Stimulated activated CD4-positive, alpha-beta T cell treated with anti-CD3 and anti-CD28 coated beads, TNF-alpha, amount 100 ng/mL, for 48 hours (primary cell): Measurements from ENCODE around the gene FBRSL1.
"Not testable (repeated sequence)": the region's sequence is repeated elsewhere in the genome, so short reads cannot be mapped to it uniquely, and the experiment has no call there.

Source experiments
- DNase-seq, 3 donors: peaks; one replicate each; pipeline ENCODE4 v3.0.0-alpha.2; 2020; ENCODE audit warnings: low read depth in 3 of 3

FBRSL1 gene

DNA sequence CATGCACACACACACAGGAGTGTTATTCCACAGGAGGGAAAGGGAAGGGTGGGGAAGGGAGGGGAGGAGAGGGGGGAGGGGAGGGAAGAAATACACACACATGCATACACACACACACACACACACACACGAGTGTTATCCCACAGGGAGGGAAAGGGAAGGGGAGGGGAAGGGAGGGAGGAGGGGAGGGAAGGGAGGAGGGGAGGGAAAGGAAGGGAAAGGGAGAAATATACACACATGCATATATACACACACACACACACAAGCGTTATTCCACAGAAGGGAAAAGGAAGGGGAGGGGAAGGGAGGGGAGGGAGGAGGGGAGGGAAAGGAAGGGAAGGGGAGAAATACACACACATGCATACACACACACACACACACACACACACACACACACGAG is 19.6 kb upstream of the FBRSL1 start:
- DNase-seq: no peak

GRCh38 chr12:132471011-132471857 is 18.7 kb upstream of the FBRSL1 start:
- no peak for DNase-seq

- DNase-seq: no peak
Observed at GRCh38 chr12:132471858-132472255, 18.1 kb upstream of the FBRSL1 start.

DNA sequence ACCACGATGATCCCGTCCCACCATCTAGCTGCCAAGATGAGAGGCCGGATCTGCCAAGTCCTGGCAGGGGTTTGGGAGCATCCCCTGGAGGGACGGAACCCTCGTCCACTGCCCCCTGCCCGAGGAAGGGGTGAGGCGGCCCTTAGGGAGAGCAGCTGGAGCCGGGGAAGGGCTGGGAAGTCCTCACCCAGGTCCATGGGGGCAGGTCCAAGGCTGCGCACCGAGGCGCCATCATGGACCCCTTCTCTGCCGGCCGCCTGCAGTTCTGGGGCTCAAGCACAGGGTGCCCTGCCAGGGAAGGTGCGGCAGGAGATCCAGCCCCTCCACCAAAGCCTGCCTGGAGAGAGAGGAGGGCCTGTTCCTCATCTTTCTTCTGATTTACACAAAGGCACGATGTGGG is 17.6 kb upstream of the FBRSL1 start:
- DNase-seq: no peak

DNA sequence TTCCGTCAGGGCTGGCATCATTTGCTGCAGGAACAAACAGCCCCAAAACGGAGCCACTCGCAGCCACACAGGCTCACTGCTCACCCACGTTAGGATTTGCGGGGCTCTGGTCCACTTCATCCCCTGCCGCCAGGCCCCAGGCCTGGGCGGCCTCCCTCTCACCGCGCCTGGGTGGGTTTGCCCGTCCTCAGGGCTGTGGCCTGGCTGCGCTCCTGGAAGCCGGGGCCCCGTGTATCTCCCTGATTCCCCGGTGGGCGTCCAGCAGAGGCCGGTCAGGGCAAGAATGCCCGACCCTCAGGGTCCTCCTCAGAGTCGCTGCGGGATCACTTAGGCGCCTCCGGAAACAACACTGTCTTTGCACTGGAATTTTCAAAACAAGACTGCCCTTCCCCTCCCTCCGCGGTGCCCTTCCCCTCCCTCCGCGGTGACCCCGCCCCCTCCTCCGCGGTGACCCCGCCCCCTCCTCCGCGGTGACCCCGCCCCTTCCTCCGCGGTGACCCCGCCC is 15.7 kb upstream of the FBRSL1 start:
- peak in 1 of 3 donors; percentile 28 for DNase-seq

- DNase-seq: not testable (repeated sequence)
Observed at GRCh38 chr12:132474799-132475303, 15.1 kb upstream of the FBRSL1 start.

- DNase-seq: no peak
Observed at GRCh38 chr12:132475304-132476037, 14.5 kb upstream of the FBRSL1 start.

- no peak for DNase-seq
Observed at GRCh38 chr12:132476038-132476414, 13.9 kb upstream of the FBRSL1 start.

- no peak for DNase-seq
Observed at GRCh38 chr12:132476421-132476820, 13.5 kb upstream of the FBRSL1 start.

DNA sequence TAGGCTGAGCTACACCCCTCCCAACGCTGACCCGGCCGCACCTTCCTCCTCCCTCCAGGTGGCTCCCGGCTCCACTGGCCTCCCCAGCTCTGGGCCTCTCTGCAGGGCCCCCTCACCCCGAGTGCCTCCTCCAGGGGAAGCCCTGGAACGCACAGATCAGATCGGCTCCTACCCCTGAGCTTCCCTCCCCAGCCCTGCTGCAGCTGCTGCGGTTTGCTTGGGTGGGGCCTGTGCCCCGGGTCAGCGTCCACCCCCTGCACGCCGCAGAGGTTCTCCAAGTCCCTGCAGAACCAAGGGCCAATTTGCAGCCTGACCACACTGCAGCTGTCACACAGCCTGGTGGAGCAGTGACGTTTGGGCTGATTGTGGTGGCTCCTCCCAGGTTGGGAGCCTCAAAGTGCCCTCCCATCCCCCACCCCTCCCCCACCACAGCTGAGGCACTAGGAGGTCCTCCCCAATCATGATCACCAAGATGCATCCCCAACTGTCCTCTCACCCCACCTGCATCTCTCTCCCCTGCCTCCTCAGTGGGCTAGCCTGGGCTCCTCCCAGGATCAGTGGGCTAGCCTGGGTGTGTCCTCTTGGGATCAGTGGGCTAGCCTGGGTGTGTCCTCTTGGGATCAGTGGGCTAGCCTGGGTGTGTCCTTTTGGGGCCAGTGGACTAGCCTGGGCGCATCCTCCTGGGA is 12.8 kb upstream of the FBRSL1 start:
- DNase-seq: no peak

DNA sequence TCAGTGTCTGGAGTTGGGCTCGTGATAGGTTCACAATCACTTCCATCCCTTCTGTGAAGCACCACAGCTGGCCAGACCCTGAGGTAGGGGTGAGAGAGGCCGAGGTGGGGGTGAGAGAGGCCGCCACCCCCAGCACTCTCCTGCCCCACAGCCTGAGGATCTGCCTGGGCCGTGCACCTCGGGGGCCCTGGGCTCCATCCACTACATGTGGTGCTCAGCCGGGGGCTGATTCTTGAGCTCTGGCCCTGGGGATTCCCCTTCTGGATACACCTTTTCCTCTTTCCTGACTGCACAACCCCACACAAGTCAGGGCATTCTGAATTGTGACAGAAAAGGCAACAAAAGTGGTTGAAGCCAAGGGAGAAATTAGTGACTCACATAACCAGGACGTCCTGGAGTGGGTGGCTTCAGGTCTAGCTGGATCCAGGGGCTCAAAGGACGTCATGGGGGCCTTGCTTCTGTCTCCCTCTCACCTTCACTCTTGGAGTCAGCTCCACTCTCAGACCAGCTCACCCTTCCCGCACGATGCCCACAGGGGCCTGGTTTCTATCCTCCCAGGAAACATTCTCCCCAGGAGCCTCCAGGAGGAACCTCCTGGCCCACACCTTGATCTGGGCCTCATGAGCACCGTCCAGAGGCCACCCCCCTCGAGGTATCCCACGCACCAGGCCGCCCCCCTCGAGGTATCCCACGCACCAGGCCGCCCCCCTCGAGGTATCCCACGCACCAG is 12.1 kb upstream of the FBRSL1 start:
- no peak for DNase-seq

DNA sequence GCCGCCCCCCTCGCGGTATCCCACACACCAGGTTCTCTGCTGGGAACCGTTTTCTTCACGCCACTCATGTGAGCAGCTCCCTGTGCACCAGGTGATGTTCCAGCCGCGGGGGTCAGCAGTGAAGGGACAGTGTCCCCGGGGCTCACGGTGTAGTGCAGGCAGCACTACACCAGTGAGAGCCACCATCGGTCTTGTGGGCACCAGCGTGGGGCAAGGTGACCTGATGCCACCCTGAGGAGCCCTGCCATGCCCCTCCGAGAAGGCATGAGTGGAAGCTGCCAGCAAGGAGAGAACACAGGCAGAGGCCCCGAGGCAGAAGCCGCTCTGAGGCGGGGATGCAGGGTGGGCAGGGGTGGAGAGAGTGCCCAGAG is 11.5 kb upstream of the FBRSL1 start:
- DNase-seq: no peak

GRCh38 chr12:132478845-132479244 is 11.1 kb upstream of the FBRSL1 start:
- DNase-seq: no peak

DNA sequence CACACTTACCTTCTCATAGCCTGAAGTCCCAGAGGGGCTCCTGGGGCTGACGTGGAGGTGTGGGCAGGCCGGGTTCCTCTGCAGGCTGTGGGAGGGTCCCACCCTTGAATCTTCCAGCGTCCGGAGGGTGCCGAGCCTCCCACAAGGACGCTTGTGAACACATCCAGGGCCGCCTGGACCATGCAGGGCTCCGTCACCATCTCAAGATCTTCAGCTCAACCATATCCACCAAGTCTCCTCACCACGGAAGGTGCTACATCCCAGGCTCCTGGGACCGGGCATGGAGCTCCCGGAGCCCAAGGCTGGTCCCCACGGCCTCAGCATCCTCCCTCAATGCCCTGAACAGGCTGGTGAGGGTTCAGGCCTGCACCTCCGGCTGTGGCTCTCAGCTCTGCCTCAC is 10.7 kb upstream of the FBRSL1 start:
- no peak for DNase-seq

GRCh38 chr12:132479938-132480622 is 9.9 kb upstream of the FBRSL1 start:
- no peak for DNase-seq

GRCh38 chr12:132480623-132481132 is 9.3 kb upstream of the FBRSL1 start:
- no peak for DNase-seq

GRCh38 chr12:132481345-132481744 is 8.6 kb upstream of the FBRSL1 start:
- no peak for DNase-seq

- DNase-seq: no peak
Observed at GRCh38 chr12:132481771-132482745, 7.9 kb upstream of the FBRSL1 start.

GRCh38 chr12:132482771-132483170 is 7.2 kb upstream of the FBRSL1 start:
- DNase-seq: no peak

- no peak for DNase-seq
Observed at GRCh38 chr12:132483208-132483607, 6.7 kb upstream of the FBRSL1 start.
